GM19328 (cell line): Measurements from ENCODE around the gene SDK2.

Source experiments
- ATAC-seq: cut with Tn5 transposase; IDR thresholded peaks from one replicate; pipeline ENCODE4 v1.9.1; 2021; ENCODE audit warnings: mild to moderate bottlenecking, moderate library complexity; ENCODE audit not compliant: unreplicated experiment

The SDK2 gene

GRCh38 chr17:73401911-73402310 lies 242.3 kb downstream of the SDK2 start:
- no peak for ATAC-seq

GRCh38 chr17:73400915-73401545 lies 243.2 kb downstream of the SDK2 start:
- no peak for ATAC-seq

- ATAC-seq: no peak
Observed at GRCh38 chr17:73399056-73399455, 245.2 kb downstream of the SDK2 start.

GRCh38 chr17:73397856-73398540 lies 246.2 kb downstream of the SDK2 start:
- ATAC-seq: no peak

- ATAC-seq: no peak
Observed at GRCh38 chr17:73397278-73397826, 246.9 kb downstream of the SDK2 start.

GRCh38 chr17:73396431-73397277 lies 247.6 kb downstream of the SDK2 start:
- ATAC-seq: no peak

GRCh38 chr17:73394512-73395450 lies 249.5 kb downstream of the SDK2 start:
- ATAC-seq: no peak

- ATAC-seq: no peak
Observed at GRCh38 chr17:73393962-73394361, 250.3 kb downstream of the SDK2 start.

- ATAC-seq: no peak
Observed at GRCh38 chr17:73393381-73393780, 250.9 kb downstream of the SDK2 start.

GRCh38 chr17:73391331-73392265 lies 252.6 kb downstream of the SDK2 start:
- no peak for ATAC-seq

GRCh38 chr17:73390851-73391250 lies 253.4 kb downstream of the SDK2 start:
- ATAC-seq: no peak

- no peak for ATAC-seq
Observed at GRCh38 chr17:73390221-73390620, 254.0 kb downstream of the SDK2 start.

GRCh38 chr17:73389411-73389810 lies 254.8 kb downstream of the SDK2 start:
- no peak for ATAC-seq

GRCh38 chr17:73388578-73388905 lies 255.7 kb downstream of the SDK2 start:
- ATAC-seq: no peak

GRCh38 chr17:73387746-73388577 lies 256.3 kb downstream of the SDK2 start:
- ATAC-seq: no peak

- no peak for ATAC-seq
Observed at GRCh38 chr17:73386561-73386960, 257.7 kb downstream of the SDK2 start.

- ATAC-seq: no peak
Observed at GRCh38 chr17:73384926-73385325, 259.3 kb downstream of the SDK2 start.

- ATAC-seq: no peak
Observed at GRCh38 chr17:73380439-73381106, 263.7 kb downstream of the SDK2 start.
